IMR-90 (cell line): ENCODE data around the gene LDLRAD4. TPM values are rescaled to one million over a fixed set of nuclear protein-coding genes. Genes with fewer than 3 reads are reported as not detected.

ENCODE experiments used
- ATAC-seq: fragments of 200-7000 bp; cut with Tn5 transposase; 2 replicates; pipeline ENCODE4 v1.9.1; 2020; ENCODE audit warnings: low read depth, mild to moderate bottlenecking, moderate library complexity
- BruUV-seq: library from RNA; stranded (reverse); fragments of 400-500 nt; replicated peaks from 2 replicates; lab custom pipeline; 2021; lab: Mats Ljungman, UMichigan
- CTCF ChIA-PET: fragments of 300-600 bp; formaldehyde crosslinking; extraction: SDS; loops from one replicate; lab custom pipeline; 2021; ENCODE audit warnings: antibody characterized with exemption; lab: Yijun Ruan, JAX
- POLR2A ChIA-PET: fragments of 300-600 bp; sonication (Branson Sonifier 250); formaldehyde crosslinking; loops from one replicate; lab custom pipeline; 2022; ENCODE audit warnings: antibody characterized with exemption; ENCODE audit not compliant: unreplicated experiment; lab: Charles Lee
- DNase-seq: peaks from one replicate; pipeline ENCODE4 v3.0.0; 2013
- H2AFZ ChIP-seq: replicated peaks from 2 replicates; pipeline ENCODE3; 2013; ENCODE audit warnings: low read length, mild to moderate bottlenecking; ENCODE audit not compliant: poor library complexity
- H2AK5ac ChIP-seq: 2 replicates; pipeline ENCODE4 v1.6.1; 2013; ENCODE audit warnings: low read depth, low read length, inconsistent platforms
- H2AK9ac ChIP-seq: replicated peaks from 2 replicates; pipeline ENCODE3; 2013; ENCODE audit warnings: mild to moderate bottlenecking, low read depth, low read length, moderate library complexity; ENCODE audit not compliant: poor library complexity
- H2BK120ac ChIP-seq: 2 replicates; pipeline ENCODE4 v1.6.1; 2013; ENCODE audit warnings: low read depth, low read length, inconsistent platforms
- H2BK15ac ChIP-seq: 3 replicates; pipeline ENCODE4 v1.6.1; 2013; ENCODE audit warnings: low read depth, low read length, inconsistent platforms
- H2BK20ac ChIP-seq: 2 replicates; pipeline ENCODE4 v1.6.1; 2013; ENCODE audit warnings: low read depth, mild to moderate bottlenecking, inconsistent platforms, low read length, moderate library complexity
- H2BK5ac ChIP-seq: 2 replicates; pipeline ENCODE4 v1.6.1; 2013; ENCODE audit warnings: mild to moderate bottlenecking, low read depth, low read length, inconsistent platforms; ENCODE audit not compliant: poor library complexity, severe bottlenecking
- H3K14ac ChIP-seq: replicated peaks from 2 replicates; pipeline ENCODE4 v1.6.1; 2013; ENCODE audit warnings: low read depth, low read length, inconsistent platforms
- H3K18ac ChIP-seq: 2 replicates; pipeline ENCODE4 v1.6.1; 2013; ENCODE audit warnings: low read depth, low read length, control low read depth
- H3K23ac ChIP-seq: 2 replicates; pipeline ENCODE4 v1.6.1; 2013; ENCODE audit warnings: low read depth, low read length, inconsistent platforms
- H3K27ac ChIP-seq: 2 replicates; pipeline ENCODE4 v1.5.1; 2013; ENCODE audit warnings: mild to moderate bottlenecking, control low read depth, low read length; ENCODE audit not compliant: insufficient read depth
- H3K27me3 ChIP-seq: 2 replicates; pipeline ENCODE4 v1.6.1; 2013; ENCODE audit warnings: low read length; ENCODE audit not compliant: control insufficient read depth, insufficient read depth
- H3K36me3 ChIP-seq: 2 replicates; pipeline ENCODE4 v1.6.1; 2013; ENCODE audit warnings: low read length, mixed read lengths; ENCODE audit not compliant: control insufficient read depth, insufficient read depth
- H3K4ac ChIP-seq: 2 replicates; pipeline ENCODE4 v1.6.1; 2013; ENCODE audit warnings: low read depth, low read length, inconsistent platforms
- H3K4me1 ChIP-seq: 2 replicates; pipeline ENCODE4 v1.6.1; 2013; ENCODE audit warnings: low read length, mixed read lengths; ENCODE audit not compliant: control insufficient read depth, insufficient read depth
- H3K4me2 ChIP-seq: 2 replicates; pipeline ENCODE4 v1.6.1; 2013; ENCODE audit warnings: low read depth, mild to moderate bottlenecking, control low read depth, low read length, moderate library complexity
- H3K4me3 ChIP-seq: 2 replicates; pipeline ENCODE4 v1.5.1; 2013; ENCODE audit warnings: low read depth, mild to moderate bottlenecking, control low read depth, low read length, moderate library complexity; ENCODE audit not compliant: insufficient read depth
- H3K56ac ChIP-seq: 2 replicates; pipeline ENCODE4 v1.6.1; 2013; ENCODE audit warnings: low read length, inconsistent platforms; ENCODE audit not compliant: insufficient read depth; ENCODE audit errors: extremely low read depth
- H3K79me1 ChIP-seq, 2 experiments: 2 replicates each; pipeline ENCODE4 v1.6.1; 2013; ENCODE audit warnings: low read length in 2 of 2, inconsistent platforms in 1 of 2, low read depth in 1 of 2
- H3K9ac ChIP-seq: 2 replicates; pipeline ENCODE4 v1.6.1; 2013; ENCODE audit warnings: low read depth, low read length, control low read depth
- H3K9me1 ChIP-seq: 2 replicates; pipeline ENCODE4 v1.6.1; 2013; ENCODE audit warnings: low read length, inconsistent platforms; ENCODE audit not compliant: insufficient read depth
- H3K9me3 ChIP-seq: 2 replicates; pipeline ENCODE4 v1.6.1; 2013; ENCODE audit warnings: low read length; ENCODE audit not compliant: control insufficient read depth, insufficient read depth
- H4K20me1 ChIP-seq: 2 replicates; pipeline ENCODE4 v1.6.1; 2013; ENCODE audit warnings: low read length, inconsistent platforms; ENCODE audit not compliant: insufficient read depth
- H4K5ac ChIP-seq: 2 replicates; pipeline ENCODE4 v1.6.1; 2013; ENCODE audit warnings: mild to moderate bottlenecking, low read depth, low read length, control low read depth
- H4K8ac ChIP-seq, 2 experiments: 2 replicates each; pipeline ENCODE4 v1.6.1; 2013; ENCODE audit warnings: low read depth in 2 of 2, low read length in 2 of 2, control low read depth in 1 of 2, inconsistent platforms in 1 of 2
- H4K91ac ChIP-seq: 2 replicates; pipeline ENCODE4 v1.6.1; 2013; ENCODE audit warnings: low read depth, low read length, inconsistent platforms; ENCODE audit not compliant: insufficient read depth
- BHLHE40 ChIP-seq: fragments of 150-350 bp; IDR thresholded peaks from 2 replicates; pipeline ENCODE4 v1.6.1; 2016; ENCODE audit warnings: mild to moderate bottlenecking, low read depth, low read length
- CEBPB ChIP-seq: IDR thresholded peaks from 2 replicates; pipeline ENCODE4 v1.6.1; 2012; ENCODE audit warnings: low read depth, low read length, improper control_type of control experiment
- CHD1 ChIP-seq: IDR thresholded peaks from 2 replicates; pipeline ENCODE4 v1.6.1; 2012; ENCODE audit warnings: low read depth, low read length, improper control_type of control experiment
- FOS ChIP-seq: fragments of 150-350 bp; IDR thresholded peaks from 2 replicates; pipeline ENCODE4 v1.6.1; 2016; ENCODE audit warnings: low read depth, low read length
- MAFK ChIP-seq: IDR thresholded peaks from 2 replicates; pipeline ENCODE4 v1.6.1; 2012; ENCODE audit warnings: low read depth, low read length, improper control_type of control experiment
- MAZ ChIP-seq: IDR thresholded peaks from 2 replicates; pipeline ENCODE4 v1.6.1; 2012; ENCODE audit warnings: low read depth, mild to moderate bottlenecking, low read length, improper control_type of control experiment, moderate library complexity, borderline replicate concordance
- MXI1 ChIP-seq: IDR thresholded peaks from 2 replicates; pipeline ENCODE4 v1.6.1; 2012; ENCODE audit warnings: low read depth, mild to moderate bottlenecking, low read length, moderate library complexity, borderline replicate concordance
- NFE2L2 ChIP-seq: fragments of 150-350 bp; IDR thresholded peaks from 2 replicates; pipeline ENCODE4 v1.6.1; 2016; ENCODE audit warnings: low read depth, mild to moderate bottlenecking, low read length
- POLR2A ChIP-seq: IDR thresholded peaks from 2 replicates; pipeline ENCODE4 v1.6.1; 2012; ENCODE audit warnings: mild to moderate bottlenecking, low read depth, low read length
- RAD21 ChIP-seq: IDR thresholded peaks from 2 replicates; pipeline ENCODE4 v1.6.1; 2012; ENCODE audit warnings: low read length, improper control_type of control experiment
- RCOR1 ChIP-seq: IDR thresholded peaks from 2 replicates; pipeline ENCODE4 v1.6.1; 2012; ENCODE audit warnings: mild to moderate bottlenecking, low read length, improper control_type of control experiment; ENCODE audit not compliant: insufficient replicate concordance
- RFX5 ChIP-seq: IDR thresholded peaks from 2 replicates; pipeline ENCODE4 v1.8.0; 2012; ENCODE audit warnings: low read depth, mild to moderate bottlenecking, low read length, moderate library complexity
- SMC3 ChIP-seq: fragments of 150-350 bp; IDR thresholded peaks from 2 replicates; pipeline ENCODE4 v1.6.1; 2016; ENCODE audit warnings: low read depth, mild to moderate bottlenecking, antibody characterized with exemption, low read length, moderate library complexity
- WGBS, 2 experiments: methylation state at CpG; one replicate each; pipeline versions ENCODE4 v1.1.5 to v1.1.7; 2013; ENCODE audit warnings: missing lambda C conversion rate in 2 of 2; ENCODE audit not compliant: insufficient read length in 1 of 2; ENCODE audit errors: extremely low coverage in 2 of 2; 5-methylcytosine and 5-hydroxymethylcytosine counted together
- dilution Hi-C: fragments of 300-500 bp; cut with HindIII; formaldehyde crosslinking; loops from one replicate; pipeline ENCODE4 v1.14.3; 2018; ENCODE audit warnings: low sequenced_read_pairs; ENCODE audit not compliant: unreplicated experiment
- in situ Hi-C: fragments of 300-500 bp; cut with MboI; formaldehyde crosslinking; loops from 3 replicates; pipeline ENCODE4 v1.14.3; 2019; ENCODE audit warnings: low sequenced_read_pairs, inconsistent platforms, mixed read lengths
- intact Hi-C: fragments of 100-400 bp; cut with micrococcal nuclease; formaldehyde crosslinking; loops from 2 replicates; pipeline ENCODE4 v1.10.0; 2022
- polyA plus RNA-seq, 3 experiments: library from polyadenylated mRNA; depleted of rRNA; stranded (reverse); fragments of >200 nt; gene quantifications; 2 replicates each; pipeline ENCODE4 v1.2.3, GENCODE V29; 2012; ENCODE audit warnings: low replicate concordance in 1 of 3
- total RNA-seq: library from RNA; depleted of rRNA; stranded (reverse); fragments of >200 nt; gene quantifications from 2 replicates; pipeline ENCODE4 v1.2.3, GENCODE V29; 2012
- TF ChIP-seq, protein P1 (sequence below): fragments of 150-350 bp; IDR thresholded peaks from 2 replicates; pipeline ENCODE4 v1.6.1; 2017; ENCODE audit warnings: mild to moderate bottlenecking, antibody characterized with exemption, low read length, low read depth
- TF ChIP-seq, protein P2 (sequence below): fragments of 150-350 bp; IDR thresholded peaks from 2 replicates; pipeline ENCODE4 v1.6.1; 2016; ENCODE audit warnings: low read depth, mild to moderate bottlenecking, low read length, moderate library complexity, borderline replicate concordance
- TF ChIP-seq, protein P3 (sequence below): conservative IDR thresholded peaks from 2 replicates; pipeline ENCODE4 v1.5.1; 2012; ENCODE audit warnings: mild to moderate bottlenecking, low read depth, low read length, improper control_type of control experiment

Gene LDLRAD4
- total and polyA plus RNA-seq, 2 of the 4 experiments (the other 2 are of a cell fraction) = not detected

DNA sequence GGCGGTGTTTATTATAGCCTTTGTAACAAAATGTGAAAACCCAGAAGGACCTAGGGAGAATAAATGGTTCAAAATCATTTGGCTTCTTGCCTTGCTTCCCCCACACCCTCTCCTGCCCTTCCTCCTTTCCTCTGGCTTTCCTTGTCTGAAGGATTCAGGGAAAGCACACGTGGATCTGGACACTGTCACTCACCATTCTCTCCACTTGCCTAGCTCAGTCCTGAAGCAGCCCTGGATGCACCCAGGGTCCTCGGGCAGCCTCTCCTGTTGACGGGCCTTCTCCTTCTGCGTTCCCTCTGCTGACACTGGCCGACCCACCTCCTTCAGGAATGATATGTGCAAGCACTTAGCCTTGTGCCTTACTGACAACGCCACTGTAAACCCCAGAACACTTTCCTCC is 439.4 kb downstream of the LDLRAD4 start:
- H3K4me3 ChIP-seq = no peak overlapping the region
- H3K79me1 ChIP-seq = no peaks in the 10 kb centered on the region
- no peak overlapping the region for H2BK15ac ChIP-seq
- CTCF ChIA-PET = no interaction called here
- TF ChIP-seq, protein P1, sequence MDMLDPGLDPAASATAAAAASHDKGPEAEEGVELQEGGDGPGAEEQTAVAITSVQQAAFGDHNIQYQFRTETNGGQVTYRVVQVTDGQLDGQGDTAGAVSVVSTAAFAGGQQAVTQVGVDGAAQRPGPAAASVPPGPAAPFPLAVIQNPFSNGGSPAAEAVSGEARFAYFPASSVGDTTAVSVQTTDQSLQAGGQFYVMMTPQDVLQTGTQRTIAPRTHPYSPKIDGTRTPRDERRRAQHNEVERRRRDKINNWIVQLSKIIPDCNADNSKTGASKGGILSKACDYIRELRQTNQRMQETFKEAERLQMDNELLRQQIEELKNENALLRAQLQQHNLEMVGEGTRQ = no peak
- TF ChIP-seq FOS (no peak), RCOR1 (no peak), MAZ (no peak), RAD21 (no peak), BHLHE40 (no peak), CHD1 (no peak), MAFK (no peak), RFX5 (no peak), SMC3 (no peak), POLR2A (no peak), MXI1 (no peak), NFE2L2 (no peak), CEBPB (no peak)
- TF ChIP-seq, protein P2, sequence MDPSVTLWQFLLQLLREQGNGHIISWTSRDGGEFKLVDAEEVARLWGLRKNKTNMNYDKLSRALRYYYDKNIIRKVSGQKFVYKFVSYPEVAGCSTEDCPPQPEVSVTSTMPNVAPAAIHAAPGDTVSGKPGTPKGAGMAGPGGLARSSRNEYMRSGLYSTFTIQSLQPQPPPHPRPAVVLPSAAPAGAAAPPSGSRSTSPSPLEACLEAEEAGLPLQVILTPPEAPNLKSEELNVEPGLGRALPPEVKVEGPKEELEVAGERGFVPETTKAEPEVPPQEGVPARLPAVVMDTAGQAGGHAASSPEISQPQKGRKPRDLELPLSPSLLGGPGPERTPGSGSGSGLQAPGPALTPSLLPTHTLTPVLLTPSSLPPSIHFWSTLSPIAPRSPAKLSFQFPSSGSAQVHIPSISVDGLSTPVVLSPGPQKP = no peak
- TF ChIP-seq, protein P3, sequence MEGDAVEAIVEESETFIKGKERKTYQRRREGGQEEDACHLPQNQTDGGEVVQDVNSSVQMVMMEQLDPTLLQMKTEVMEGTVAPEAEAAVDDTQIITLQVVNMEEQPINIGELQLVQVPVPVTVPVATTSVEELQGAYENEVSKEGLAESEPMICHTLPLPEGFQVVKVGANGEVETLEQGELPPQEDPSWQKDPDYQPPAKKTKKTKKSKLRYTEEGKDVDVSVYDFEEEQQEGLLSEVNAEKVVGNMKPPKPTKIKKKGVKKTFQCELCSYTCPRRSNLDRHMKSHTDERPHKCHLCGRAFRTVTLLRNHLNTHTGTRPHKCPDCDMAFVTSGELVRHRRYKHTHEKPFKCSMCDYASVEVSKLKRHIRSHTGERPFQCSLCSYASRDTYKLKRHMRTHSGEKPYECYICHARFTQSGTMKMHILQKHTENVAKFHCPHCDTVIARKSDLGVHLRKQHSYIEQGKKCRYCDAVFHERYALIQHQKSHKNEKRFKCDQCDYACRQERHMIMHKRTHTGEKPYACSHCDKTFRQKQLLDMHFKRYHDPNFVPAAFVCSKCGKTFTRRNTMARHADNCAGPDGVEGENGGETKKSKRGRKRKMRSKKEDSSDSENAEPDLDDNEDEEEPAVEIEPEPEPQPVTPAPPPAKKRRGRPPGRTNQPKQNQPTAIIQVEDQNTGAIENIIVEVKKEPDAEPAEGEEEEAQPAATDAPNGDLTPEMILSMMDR = no peak
- H4K20me1 ChIP-seq = no peaks in the 10 kb centered on the region
- no peak overlapping the region for H3K56ac ChIP-seq
- no peak overlapping the region for H4K8ac ChIP-seq
- no TSS peak for BruUV-seq
- dilution Hi-C loops (no loop called here), intact Hi-C loops (no loop called here), in situ Hi-C loops (no loop called here)
- no peak overlapping the region for H3K9ac ChIP-seq
- H4K5ac ChIP-seq = no peak overlapping the region
- no peaks in the 10 kb centered on the region for H3K9me3 ChIP-seq
- POLR2A ChIA-PET = no interaction called here
- no peak overlapping the region for H2BK5ac ChIP-seq
- H3K4me1 ChIP-seq = no peaks in the 10 kb centered on the region
- no peak overlapping the region for H3K18ac ChIP-seq
- H2AK5ac ChIP-seq = no peak overlapping the region
- H3K23ac ChIP-seq = no peak overlapping the region
- H2BK20ac ChIP-seq = no peak overlapping the region
- ATAC-seq = no peak; the same call in 1 of the 2 replicates
- H2AK9ac ChIP-seq = peak overlapping the region; percentile 44
- H3K9me1 ChIP-seq = no peaks in the 10 kb centered on the region
- no peak overlapping the region for H3K4me2 ChIP-seq
- no peak for DNase-seq
- H4K91ac ChIP-seq = no peak overlapping the region
- no peak overlapping the region for H3K27ac ChIP-seq
- H3K4ac ChIP-seq = no peak overlapping the region
- no peak overlapping the region for H2BK120ac ChIP-seq
- 76% methylated on average over 5 of the region's 7 CpGs; no CpG with 5 or more reads in 1 of the 2 experiments for WGBS, 2 experiments
- H3K27me3 ChIP-seq = no peaks in the 10 kb centered on the region; the same call in 1 of the 2 replicates
- no peaks in the 10 kb centered on the region for H3K36me3 ChIP-seq
- no peak overlapping the region for H3K14ac ChIP-seq
- no peak overlapping the region for H2AFZ ChIP-seq
